ENCODE results near the gene PLPP4. TPM values are rescaled to one million over a fixed set of nuclear protein-coding genes. Genes with fewer than 3 reads are reported as not detected.

The PLPP4 gene
- polyA plus RNA-seq, 1 of the 3 experiments (the other 2 are of a cell fraction): 27.9 TPM

DNA sequence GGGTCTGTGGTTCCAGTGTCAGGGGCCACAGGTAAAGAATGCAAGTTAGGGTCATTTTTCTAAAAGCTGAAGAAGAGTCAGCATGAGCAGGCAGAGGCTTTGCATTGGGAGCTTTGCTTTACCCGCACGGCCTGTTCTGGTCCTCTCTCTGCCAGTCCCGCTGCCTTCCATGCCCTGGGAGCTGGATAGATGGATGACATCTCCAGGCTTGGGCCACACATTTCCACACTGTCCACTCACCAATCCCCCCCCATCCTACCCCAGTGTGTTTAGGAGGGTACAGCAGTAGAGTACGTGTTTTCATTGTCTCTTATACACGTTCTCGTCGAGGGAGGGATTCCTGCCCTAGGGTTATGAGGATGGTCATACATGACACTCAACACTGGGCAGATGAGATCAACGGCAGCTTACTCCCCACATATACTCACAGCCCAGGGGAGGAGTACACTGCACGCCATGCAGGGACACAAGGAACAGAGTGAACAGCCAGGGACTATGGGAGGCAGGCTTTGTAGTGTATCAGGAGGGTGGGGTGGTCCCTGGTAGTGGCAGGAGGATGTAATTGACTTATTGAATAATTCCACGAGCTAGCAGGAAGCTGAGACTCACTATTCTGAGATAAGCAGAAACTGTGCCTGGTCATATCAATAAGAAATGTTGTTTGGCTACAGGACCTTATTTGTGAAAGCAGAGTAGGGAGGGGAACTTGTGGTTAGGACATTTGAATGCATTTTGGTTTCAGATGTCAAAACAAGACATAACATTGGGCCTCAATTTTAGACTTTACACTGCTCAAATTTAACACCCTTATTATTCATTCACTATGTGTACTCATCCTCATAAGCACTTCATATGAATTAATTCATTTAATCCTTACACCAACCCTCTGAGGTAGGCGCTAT lies 36.6 kb downstream of the PLPP4 start:
- Histone ChIP-seq H2AFZ (ENCODE audit: low read depth) (no peak overlapping the region), H3K4me1 (ENCODE audit: control insufficient read depth in 1 of 2, insufficient read depth in 2 of 2, low read depth in 1 of 2, low read length in 1 of 2) (peaks cover 0 to 9% of the 10 kb centered on the region in 2 experiments; a peak in 1 of 4 replicates), H3F3A (replicated peaks; ENCODE audit: insufficient read depth) (no peaks in the 10 kb centered on the region), H4K20me1 (ENCODE audit: insufficient read depth) (peaks cover 66% of the 10 kb centered on the region; the same call in 1 of the 2 replicates), H3K9ac (no peak overlapping the region), H3K79me2 (ENCODE audit: insufficient read depth) (peaks cover 99% of the 10 kb centered on the region), H3K9me2 (no peaks in the 10 kb centered on the region), H3K9me3 (no peaks in the 10 kb centered on the region), H3K27ac (ENCODE audit: low read depth in 2 of 2, low read length in 1 of 2) (no peak overlapping the region), H3K27me3 (ENCODE audit: insufficient read depth) (no peaks in the 10 kb centered on the region), H3K4me3 (ENCODE audit: low read depth in 2 of 2, low read length in 1 of 2) (no peak overlapping the region), H3K4me2 (no peak overlapping the region), H3K36me3 (replicated peaks in 1 of 2; ENCODE audit: control insufficient read depth in 1 of 2, insufficient read depth in 2 of 2, low read length in 1 of 2) (peaks cover 0 to 12% of the 10 kb centered on the region in 2 experiments)
- POLR2A ChIA-PET: no interaction called here
- CTCF ChIA-PET: interaction anchor here (1.2 to 2.9 kb wide), 3 partner anchors 11 to 22 kb away, joined by 3 to 10 read pairs (median 3); no protein-coding TSS in a partner anchor
- WGBS (ENCODE audit: low lambda C conversion rate): 86% methylated on average over 6 of the region's 11 CpGs
- no peak for DNase-seq
- TF ChIP-seq JUND (IDR thresholded peaks at IDR 0.05): no peak
- TF ChIP-seq TAF1 (IDR thresholded peaks at IDR 0.05; ENCODE audit: borderline replicate concordance, low read depth, low read length): no peak
- no peak for TF ChIP-seq FOXJ3 (CRISPR knock-in tag; IDR thresholded peaks at IDR 0.05)
- no peak for TF ChIP-seq TCF12 (IDR thresholded peaks at IDR 0.05)
- no peak for TF ChIP-seq SIN3A (IDR thresholded peaks at IDR 0.05; ENCODE audit: borderline replicate concordance, low read depth, low read length)
- no peak for TF ChIP-seq GABPA (IDR thresholded peaks at IDR 0.05; ENCODE audit: low read depth)

DNA sequence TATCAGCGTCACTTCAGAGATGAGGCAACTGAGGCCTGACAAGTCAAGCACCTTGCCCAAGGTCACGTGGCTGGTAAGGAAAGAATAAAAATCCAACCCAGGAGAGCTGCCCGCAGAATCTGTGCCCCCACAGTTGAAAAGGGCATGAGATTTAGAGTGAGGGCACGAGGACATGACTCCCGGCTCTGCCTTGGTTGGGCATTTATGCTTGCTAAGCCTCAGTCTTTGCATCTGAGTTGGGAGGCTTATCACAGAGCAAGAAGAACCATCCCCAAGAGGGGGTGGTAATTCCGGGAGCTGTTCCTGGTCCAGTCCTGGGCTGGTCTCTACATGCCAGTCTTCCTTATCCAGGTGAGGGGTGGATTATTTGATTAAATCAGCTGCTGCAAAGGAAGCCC lies 37.3 kb downstream of the PLPP4 start:
- Histone ChIP-seq H3K27ac (ENCODE audit: low read depth in 2 of 2, low read length in 1 of 2) (no peak overlapping the region), H3K9me2 (no peaks in the 10 kb centered on the region), H3K36me3 (replicated peaks in 1 of 2; ENCODE audit: control insufficient read depth in 1 of 2, insufficient read depth in 2 of 2, low read length in 1 of 2) (peaks cover 0 to 7% of the 10 kb centered on the region in 2 experiments), H3K79me2 (ENCODE audit: insufficient read depth) (peaks cover 99% of the 10 kb centered on the region), H3K4me3 (ENCODE audit: low read depth in 2 of 2, low read length in 1 of 2) (no peak overlapping the region), H3K4me1 (ENCODE audit: control insufficient read depth in 1 of 2, insufficient read depth in 2 of 2, low read depth in 1 of 2, low read length in 1 of 2) (peaks cover 0 to 9% of the 10 kb centered on the region in 2 experiments; a peak in 1 of 4 replicates), H3K9ac (no peak overlapping the region), H3K9me3 (no peaks in the 10 kb centered on the region), H2AFZ (ENCODE audit: low read depth) (no peak overlapping the region), H4K20me1 (ENCODE audit: insufficient read depth) (peaks cover 59% of the 10 kb centered on the region; the same call in 1 of the 2 replicates), H3K27me3 (ENCODE audit: insufficient read depth) (no peaks in the 10 kb centered on the region), H3F3A (replicated peaks; ENCODE audit: insufficient read depth) (no peaks in the 10 kb centered on the region), H3K4me2 (no peak overlapping the region)
- TF ChIP-seq RAD21 (IDR thresholded peaks at IDR 0.05; ENCODE audit: low read length) (no peak), RCOR1 (IDR thresholded peaks at IDR 0.05; ENCODE audit: low read length) (no peak), NFIC (IDR thresholded peaks at IDR 0.05; ENCODE audit: borderline replicate concordance) (no peak), SIN3A (IDR thresholded peaks at IDR 0.05; ENCODE audit: borderline replicate concordance, low read depth, low read length) (no peak), CHD2 (IDR thresholded peaks at IDR 0.05; ENCODE audit: low read length, partially characterized antibody) (no peak), GATA2 (CRISPR knock-in tag; IDR thresholded peaks at IDR 0.05) (no peak), FOSL2 (IDR thresholded peaks at IDR 0.05; ENCODE audit: borderline replicate concordance, low read depth) (no peak)
- ChIA-PET POLR2A (no interaction called here), CTCF (interaction anchor here (1.2 to 2.9 kb wide), 4 partner anchors 11 to 105 kb away, joined by 3 to 10 read pairs (median 3); no protein-coding TSS in a partner anchor)
- no peak for DNase-seq
- WGBS (ENCODE audit: low lambda C conversion rate): 84% methylated on average over 6 of the region's 6 CpGs

Measured in SK-N-SH (cell line).